Measurements from ENCODE around the gene OLIG3.

- TF ChIP-seq ELF1 (IDR thresholded peaks at IDR 0.05): no peak
- no peak for TF ChIP-seq TCF12 (IDR thresholded peaks at IDR 0.05)
- no peak for TF ChIP-seq GABPA (IDR thresholded peaks at IDR 0.05; ENCODE audit: low read depth)
- TF ChIP-seq GATA2 (CRISPR knock-in tag; IDR thresholded peaks at IDR 0.05): no peak
- no peak for TF ChIP-seq SMC3 (IDR thresholded peaks at IDR 0.05; ENCODE audit: low read depth, low read length)
- TF ChIP-seq POLR2AphosphoS5 (IDR thresholded peaks at IDR 0.05; ENCODE audit: low read depth, low read length): no peak
These were observed 28.1 kb upstream of the OLIG3 start for GRCh38 chr6:137522198-137522798.
